ENCODE measurements around the gene WDFY4.

The WDFY4 gene

DNA sequence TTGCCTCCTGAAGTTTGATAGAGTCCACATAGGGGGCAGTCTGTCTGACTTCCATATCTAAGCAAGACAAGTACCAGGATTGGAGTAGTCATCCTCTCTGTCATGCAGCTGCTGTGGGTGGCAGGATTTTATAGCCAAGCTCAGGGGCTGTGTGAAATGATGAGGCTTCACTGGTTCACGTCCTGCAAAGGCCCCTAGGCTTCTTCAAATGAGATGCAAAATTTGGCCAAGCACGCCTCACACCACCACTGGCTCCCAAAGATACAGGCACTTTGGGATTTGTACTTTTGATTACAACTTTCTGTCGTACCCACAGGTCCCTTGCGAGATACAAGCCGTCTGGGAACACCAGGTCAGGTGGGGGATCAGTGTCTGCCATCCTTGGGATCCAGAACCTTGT lies 67.1 kb downstream of the WDFY4 start:
- no peak for DNase-seq
- Histone ChIP-seq H3K9me3 (ENCODE audit: severe bottlenecking) (no peaks in the 10 kb centered on the region), H3K27me3 (ENCODE audit: insufficient read depth, low read depth, severe bottlenecking) (peaks cover 3% of the 10 kb centered on the region), H3K36me3 (no peaks in the 10 kb centered on the region), H3K27ac (no peak overlapping the region), H3K4me3 (ENCODE audit: low read depth, low read length) (no peak overlapping the region)
- no peak for TF ChIP-seq CTCF (IDR thresholded peaks at IDR 0.05; ENCODE audit: low read depth, low read length)

GRCh38 chr10:48758411-48758810 lies 73.7 kb downstream of the WDFY4 start:
- Histone ChIP-seq H3K27me3 (ENCODE audit: insufficient read depth, low read depth, severe bottlenecking) (peaks cover 13% of the 10 kb centered on the region), H3K36me3 (no peaks in the 10 kb centered on the region)

DNA sequence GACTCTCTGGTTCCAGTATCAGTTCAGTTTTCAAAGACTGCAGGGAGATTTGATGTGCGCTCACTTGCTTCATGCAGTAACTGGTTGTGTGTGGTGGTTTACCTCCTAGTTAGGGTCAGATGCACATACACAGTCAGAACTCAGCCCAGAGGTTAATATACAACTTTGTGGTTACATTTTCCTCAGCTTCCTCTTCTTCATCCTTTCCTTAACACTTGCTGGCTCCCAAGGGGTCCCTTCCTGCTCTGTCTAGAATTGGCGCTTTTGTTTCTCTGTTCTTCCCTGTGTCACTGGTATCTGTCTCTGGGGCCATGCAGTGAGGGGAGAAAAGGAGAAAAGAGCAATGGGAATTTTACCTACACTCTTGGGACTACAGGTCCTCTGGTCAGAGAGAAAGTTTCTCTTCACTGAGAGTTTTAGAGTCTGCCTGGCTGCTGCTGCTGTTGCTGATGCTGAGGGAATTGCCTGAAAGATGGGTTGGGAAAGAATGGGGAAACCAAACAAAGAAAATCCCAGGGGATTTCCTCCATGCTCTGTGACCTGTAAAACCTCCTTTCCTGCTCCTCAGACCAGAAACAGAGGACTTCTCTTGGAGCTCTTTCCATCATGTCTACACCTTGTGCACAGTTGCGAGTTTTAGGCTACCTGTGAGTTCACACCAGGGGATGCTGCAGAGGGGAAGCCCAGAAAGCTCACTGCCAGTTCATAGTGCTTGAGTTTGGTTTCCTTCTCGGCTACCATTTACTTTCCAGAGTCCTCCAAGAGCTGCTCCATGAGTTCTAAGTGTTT lies 74.6 kb downstream of the WDFY4 start:
- H3K36me3 ChIP-seq: no peaks in the 10 kb centered on the region
- no peaks in the 10 kb centered on the region for H3K9me3 ChIP-seq (ENCODE audit: severe bottlenecking)
- H3K27ac ChIP-seq: no peak overlapping the region
- TF ChIP-seq CTCF (IDR thresholded peaks at IDR 0.05; ENCODE audit: low read depth, low read length): no peak
- H3K27me3 ChIP-seq (ENCODE audit: insufficient read depth, low read depth, severe bottlenecking): peaks cover 13% of the 10 kb centered on the region
- DNase-seq: no peak
- no peak overlapping the region for H3K4me3 ChIP-seq (ENCODE audit: low read depth, low read length)

More at GRCh38 chr10:48758411-48758810, 73.7 kb downstream of the WDFY4 start:
- DNase-seq: no peak
- Histone ChIP-seq H3K27ac (no peak overlapping the region), H3K4me3 (ENCODE audit: low read depth, low read length) (no peak overlapping the region), H3K9me3 (ENCODE audit: severe bottlenecking) (no peaks in the 10 kb centered on the region)
- no peak for TF ChIP-seq CTCF (IDR thresholded peaks at IDR 0.05; ENCODE audit: low read depth, low read length)

DNA sequence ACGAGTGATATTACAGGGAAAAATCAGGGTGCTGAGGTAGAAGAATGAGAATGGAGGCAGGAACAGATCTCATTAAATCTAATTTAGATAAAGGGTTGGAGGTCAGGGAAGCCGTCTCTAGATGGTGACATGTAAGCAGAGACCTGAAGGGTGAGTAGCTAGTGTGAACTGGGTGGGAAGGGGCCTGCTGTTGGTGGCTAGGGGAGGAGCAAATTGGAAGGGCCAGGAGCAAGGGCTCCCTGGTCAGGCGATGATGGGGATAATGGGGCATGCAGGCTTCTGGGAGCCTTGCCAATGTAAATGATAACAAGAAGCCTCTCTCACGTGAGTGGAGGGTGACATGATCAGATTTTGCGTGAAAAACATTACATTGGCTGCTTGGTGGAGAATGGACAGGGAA lies 76.3 kb downstream of the WDFY4 start:
- no peaks in the 10 kb centered on the region for H3K9me3 ChIP-seq (ENCODE audit: severe bottlenecking)
- H3K27ac ChIP-seq: no peak overlapping the region
- H3K27me3 ChIP-seq (ENCODE audit: insufficient read depth, low read depth, severe bottlenecking): peaks cover 10% of the 10 kb centered on the region
- no peak overlapping the region for H3K4me3 ChIP-seq (ENCODE audit: low read depth, low read length)
- no peak for TF ChIP-seq CTCF (IDR thresholded peaks at IDR 0.05; ENCODE audit: low read depth, low read length)
- no peaks in the 10 kb centered on the region for H3K36me3 ChIP-seq
- no peak for DNase-seq

- no peak overlapping the region for H3K4me3 ChIP-seq (ENCODE audit: low read depth, low read length)
- H3K27ac ChIP-seq: no peak overlapping the region
- TF ChIP-seq CTCF (IDR thresholded peaks at IDR 0.05; ENCODE audit: low read depth, low read length): no peak
- H3K36me3 ChIP-seq: no peaks in the 10 kb centered on the region
- no peak for DNase-seq
- no peaks in the 10 kb centered on the region for H3K9me3 ChIP-seq (ENCODE audit: severe bottlenecking)
- peaks cover 10% of the 10 kb centered on the region for H3K27me3 ChIP-seq (ENCODE audit: insufficient read depth, low read depth, severe bottlenecking)
These were observed 77.7 kb downstream of the WDFY4 start for GRCh38 chr10:48762064-48763042.
